Measurements from ENCODE around the gene DUSP10. TPM values are rescaled to one million over a fixed set of nuclear protein-coding genes. Genes with fewer than 3 reads are reported as not detected.

Gene DUSP10
- 22.9 and 24.2 TPM in 2 replicates for total RNA-seq

DNA sequence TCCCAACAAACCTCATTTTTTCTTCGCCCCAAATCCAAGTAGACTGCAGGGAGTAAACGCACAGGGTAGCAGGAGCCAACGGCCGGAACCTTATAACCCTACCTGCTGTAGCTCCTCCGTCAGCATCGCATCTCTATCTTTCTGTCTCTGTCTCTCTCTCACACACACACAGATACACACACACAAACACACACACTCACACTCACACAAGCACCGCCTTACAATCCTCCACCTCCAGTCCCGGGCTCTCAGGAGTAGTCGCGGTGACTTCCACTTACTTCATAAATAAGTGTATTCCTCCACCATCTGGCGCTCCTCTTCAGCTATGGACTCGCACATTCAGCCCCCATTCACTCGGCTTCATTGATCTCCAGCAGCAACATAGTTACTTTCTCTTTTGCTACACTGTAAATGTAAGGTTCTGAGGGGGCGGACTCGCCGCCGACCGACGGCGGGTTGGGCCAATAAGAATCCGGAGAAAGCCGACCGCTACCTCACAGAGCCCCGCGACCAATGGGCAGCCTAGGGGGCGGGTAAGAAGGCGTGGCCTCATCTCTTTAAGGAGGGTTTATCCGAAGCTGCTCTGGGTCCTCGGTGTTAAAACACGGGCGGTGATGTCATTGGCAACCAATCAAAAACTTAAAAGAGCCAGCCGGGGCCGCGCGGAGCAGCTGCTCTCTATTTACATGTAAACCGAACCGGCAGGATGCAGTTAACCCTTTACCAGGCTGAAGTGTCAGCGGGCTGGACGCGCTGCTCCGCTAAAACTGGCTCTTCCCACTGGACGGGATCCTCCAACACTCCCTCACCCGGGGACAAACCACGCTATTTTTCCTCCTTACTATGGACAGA is at the start of gene DUSP10:
DUSP10 (minus strand) TSS at position 387 of the 852 bp plus-strand sequence. CDS start 2,345 bp downstream, outside the sequence.
- intact Hi-C loops (cut with micrococcal nuclease), result loop anchor here (1.0 to 10.0 kb wide), 24 partner anchors 15 to 1985 kb away; partner anchors contain the start of genes AIDA, BROX, RAB3GAP2 and TAF1A

DNA sequence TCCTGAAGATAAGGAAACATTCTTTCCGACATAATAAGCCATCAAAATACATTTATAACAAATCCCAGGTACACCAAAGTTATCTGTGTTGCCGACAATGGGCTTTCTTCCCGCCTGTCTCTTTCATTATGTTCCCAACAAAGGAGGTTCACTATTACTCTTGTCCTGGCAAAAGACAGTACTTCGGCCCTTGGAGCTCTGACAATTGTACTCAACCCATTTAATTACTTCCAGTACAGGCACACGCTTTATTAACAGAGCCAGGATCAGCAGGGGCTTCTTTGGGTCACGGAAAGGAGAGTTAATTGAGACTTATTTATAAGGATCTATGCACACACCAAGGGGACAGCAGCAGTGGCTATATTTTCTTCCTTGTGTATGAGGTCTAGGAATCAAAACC is 46.6 kb upstream of the DUSP10 start:
- intact Hi-C loops (cut with micrococcal nuclease), result no loop called here

DNA sequence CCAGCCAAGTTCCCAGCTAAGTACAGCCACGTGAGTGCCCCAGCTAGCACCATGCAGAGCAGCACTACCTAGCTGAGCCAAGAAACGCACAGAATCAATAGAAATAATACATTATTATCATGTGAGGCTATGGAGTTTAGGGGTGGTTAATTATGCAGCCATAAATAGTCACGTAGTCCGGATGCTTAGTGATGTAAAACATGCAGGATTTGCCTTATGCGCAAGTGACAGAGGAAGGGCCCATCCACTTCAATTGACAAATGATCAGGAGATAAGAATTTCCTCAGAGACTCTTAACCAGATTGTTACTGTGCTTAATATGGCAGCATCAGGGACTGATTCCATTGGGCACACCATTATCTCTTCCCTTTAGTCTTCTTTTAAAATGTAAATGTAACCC is 44.8 kb upstream of the DUSP10 start:
- intact Hi-C loops (cut with micrococcal nuclease), result no loop called here

DNA sequence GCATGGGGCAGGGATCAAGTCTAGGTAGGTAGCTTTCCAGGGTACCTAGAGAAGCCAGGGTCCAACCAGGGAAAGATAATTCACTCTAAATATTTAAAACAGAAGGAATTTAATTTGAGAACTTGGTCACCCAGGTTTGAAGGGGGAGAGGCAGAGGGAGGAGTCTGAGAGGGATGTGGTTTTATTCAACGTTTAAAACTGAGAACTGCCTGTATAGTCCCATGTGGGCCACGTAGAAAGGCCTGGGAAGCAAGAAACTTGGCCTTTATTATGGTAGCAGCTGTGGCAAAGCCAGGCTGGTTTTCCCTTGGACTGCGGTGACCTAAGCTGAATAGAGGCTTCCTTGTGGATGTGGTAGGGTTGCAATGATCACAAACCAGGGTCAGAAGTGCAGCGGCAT is 42.0 kb upstream of the DUSP10 start:
- intact Hi-C loops (cut with micrococcal nuclease), result loop anchor here (1.0 kb wide), 5 partner anchors 8 to 72 kb away; partner anchors contain the start of gene DUSP10

DNA sequence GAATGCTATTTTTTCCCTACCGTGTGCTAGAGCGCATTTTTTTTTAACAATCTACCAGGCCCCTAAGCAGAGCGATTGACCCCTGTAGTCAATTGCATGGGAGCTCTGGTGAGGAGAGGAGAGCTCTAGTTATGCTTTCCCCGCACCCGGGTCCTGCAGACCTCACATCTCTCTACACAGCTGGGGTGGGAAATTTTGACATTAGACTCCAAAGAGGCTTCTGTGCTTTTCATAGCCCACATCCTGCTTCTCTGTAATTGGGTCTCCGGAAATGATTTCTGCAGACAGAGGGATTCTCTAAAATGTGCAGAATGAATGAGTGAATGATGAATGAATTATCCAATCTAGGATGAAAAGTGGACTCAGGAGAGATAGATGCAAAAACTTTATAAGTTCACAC is 41.5 kb upstream of the DUSP10 start:
- intact Hi-C loops (cut with micrococcal nuclease), result loop anchor here (1.0 kb wide), 3 partner anchors 11 to 71 kb away; partner anchors contain the start of gene DUSP10

DNA sequence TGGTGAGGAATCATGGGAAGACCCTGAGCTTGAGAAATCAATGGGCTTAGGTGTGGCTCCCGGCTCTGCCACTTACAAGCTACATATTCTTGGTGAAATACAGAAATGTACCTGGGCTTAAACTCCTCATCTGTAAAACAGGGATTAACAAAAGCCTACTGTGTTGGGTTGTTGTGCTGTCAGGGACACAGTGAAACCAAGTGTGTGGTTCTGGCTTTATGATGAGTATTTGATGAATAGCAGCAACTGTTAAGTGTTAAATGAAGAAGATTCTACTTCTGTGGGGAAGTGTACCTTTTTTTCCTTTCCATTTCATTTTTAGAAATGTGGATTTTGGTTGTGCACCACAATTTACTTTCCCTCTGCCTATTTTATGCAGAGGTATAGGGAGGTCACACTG is 41.1 kb upstream of the DUSP10 start:
- intact Hi-C loops (cut with micrococcal nuclease), result loop anchor here (1.0 kb wide), 3 partner anchors 11 to 71 kb away; partner anchors contain the start of gene DUSP10

DNA sequence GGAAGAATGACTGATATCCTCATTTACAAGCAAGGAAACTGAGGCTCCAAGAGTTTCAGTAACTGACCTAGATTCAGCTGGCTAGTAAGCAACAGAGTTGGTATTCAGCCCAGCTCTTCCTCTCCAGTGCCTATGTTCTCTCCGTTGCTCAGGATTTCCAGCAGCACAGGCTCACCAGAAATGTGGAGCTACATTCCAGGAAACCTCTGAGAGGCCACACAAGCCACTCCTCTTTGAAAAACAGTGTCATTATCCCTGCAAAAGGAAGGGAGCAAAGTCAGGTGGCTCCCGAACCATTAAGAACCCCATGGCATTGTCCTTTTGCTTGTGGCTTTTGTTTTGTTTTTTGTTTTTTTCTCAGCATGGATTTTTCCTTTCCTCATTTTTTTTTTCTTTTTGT is 40.6 kb upstream of the DUSP10 start:
- intact Hi-C loops (cut with micrococcal nuclease), result no loop called here

DNA sequence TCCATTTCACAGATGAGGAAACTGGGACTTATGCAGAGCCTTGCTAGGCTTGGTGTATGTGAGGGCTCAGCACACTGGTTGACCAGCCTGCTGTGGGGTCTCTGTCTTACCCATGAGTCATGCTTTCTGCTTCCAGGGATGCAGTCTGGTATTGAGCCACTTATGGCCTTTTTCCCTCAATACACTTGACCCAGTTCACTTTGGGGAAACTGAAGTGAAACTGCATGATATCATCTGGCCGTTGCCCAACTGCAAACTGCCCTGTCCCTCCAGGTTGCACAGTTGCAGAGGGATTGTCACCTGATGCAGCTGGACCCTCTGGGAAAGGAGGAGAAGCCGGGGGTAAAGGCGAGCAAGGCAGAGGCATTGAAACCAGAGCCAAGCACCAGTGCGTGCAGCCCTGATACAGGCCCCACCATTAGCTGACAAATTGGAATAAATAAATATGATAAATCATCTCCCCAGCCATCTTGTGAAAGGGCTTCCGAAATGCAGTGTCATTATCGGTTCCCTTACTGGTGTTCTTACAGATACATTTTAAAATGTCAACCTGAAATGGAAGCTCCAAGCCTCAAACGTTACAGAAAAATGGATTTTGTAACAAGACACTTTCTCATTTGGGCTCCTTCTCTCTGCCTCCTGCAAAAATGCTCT is 39.3 kb upstream of the DUSP10 start:
- intact Hi-C loops (cut with micrococcal nuclease), result no loop called here

DNA sequence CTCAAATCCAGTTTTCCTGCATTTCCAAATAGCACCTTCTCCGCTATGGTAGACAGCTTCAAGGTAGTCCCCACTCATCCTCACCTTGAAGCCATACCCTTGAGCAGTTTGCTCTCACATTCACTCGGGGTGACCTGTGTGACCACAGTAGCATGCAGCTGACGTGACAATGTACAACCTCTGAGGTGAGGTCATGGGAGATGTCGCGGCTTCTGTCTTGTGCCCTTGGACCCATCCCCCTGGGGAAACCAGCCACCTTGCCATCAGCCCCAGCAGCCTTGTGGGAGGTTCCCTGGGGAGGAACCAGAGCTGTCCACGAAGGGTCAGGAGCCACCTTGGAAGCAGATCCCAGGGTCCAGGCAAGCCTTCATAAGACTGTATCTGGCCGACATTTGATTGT is 38.3 kb upstream of the DUSP10 start:
- intact Hi-C loops (cut with micrococcal nuclease), result no loop called here

DNA sequence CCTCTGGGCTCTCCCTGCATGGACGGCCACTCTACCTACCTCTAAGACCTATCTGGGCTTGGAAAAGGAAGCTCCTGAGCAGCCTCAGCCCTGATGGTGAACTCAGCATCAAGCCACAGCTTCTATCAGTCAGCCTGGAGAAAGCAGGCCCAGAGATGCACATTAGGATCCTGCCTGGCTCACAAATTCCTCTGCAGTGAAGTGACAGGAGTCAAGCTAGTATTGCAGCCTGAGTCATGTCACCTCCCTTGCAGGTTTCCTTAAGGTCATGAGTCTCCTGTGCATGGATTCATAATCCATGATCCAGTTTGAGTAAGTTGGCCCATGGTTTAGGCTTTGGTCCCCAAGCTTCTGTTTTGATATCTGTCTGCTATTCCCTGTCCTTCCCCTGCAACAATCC is 37.9 kb upstream of the DUSP10 start:
- intact Hi-C loops (cut with micrococcal nuclease), result loop anchor here (2.0 to 5.0 kb wide), 2 partner anchors 59 to 342 kb away; no protein-coding TSS in a partner anchor

DNA sequence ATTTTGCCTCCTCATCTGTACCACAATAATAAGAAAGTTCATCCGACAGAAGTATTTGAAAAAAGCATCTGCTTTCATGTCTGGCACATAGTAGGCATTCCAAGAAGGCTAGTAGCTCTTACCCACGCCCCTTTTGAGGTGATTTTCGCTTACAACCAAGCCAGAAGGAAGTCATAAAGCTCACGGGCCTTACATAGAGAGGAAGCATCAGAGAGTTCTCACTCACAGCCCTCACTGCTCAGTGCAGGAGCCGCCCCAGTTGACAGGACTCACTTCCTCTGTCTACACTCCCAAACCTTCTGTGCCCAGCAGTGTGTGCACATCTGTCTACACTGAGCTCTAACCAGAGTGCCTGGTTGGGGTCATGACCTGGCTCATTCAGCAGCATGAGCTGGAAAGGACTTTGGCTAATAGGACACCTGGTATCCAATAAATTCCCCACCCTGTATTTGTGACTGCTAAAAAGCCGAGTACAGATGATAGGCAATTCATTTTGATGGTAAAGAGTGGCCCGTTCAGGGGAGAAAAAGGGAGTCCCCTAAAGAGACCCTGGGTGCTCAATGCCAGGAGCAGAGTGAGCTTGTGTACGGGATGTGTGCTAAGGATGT is 36.8 kb upstream of the DUSP10 start:
- intact Hi-C loops (cut with micrococcal nuclease), result loop anchor here (1.0 to 5.0 kb wide), 5 partner anchors 16 to 341 kb away; no protein-coding TSS in a partner anchor

DNA sequence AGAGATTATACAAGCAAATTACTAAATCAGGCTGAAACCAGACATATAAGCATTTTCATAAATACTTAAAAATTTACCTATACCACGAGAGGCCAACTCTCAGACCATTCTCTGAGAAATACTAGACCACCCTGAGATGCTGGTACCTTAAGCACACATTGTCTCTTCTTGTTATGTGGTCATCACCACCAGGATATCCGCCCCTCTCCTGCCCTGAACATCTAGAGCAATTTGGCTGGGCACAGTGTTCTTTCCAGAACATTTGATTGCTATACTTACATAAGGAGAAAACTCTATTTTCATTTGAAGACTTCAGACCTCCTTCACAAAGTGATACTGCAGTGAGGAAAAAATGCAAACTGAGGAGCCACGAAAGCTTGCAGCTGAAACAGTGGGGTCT is 36.2 kb upstream of the DUSP10 start:
- intact Hi-C loops (cut with micrococcal nuclease), result loop anchor here (1.0 to 5.0 kb wide), 5 partner anchors 16 to 341 kb away; no protein-coding TSS in a partner anchor

DNA sequence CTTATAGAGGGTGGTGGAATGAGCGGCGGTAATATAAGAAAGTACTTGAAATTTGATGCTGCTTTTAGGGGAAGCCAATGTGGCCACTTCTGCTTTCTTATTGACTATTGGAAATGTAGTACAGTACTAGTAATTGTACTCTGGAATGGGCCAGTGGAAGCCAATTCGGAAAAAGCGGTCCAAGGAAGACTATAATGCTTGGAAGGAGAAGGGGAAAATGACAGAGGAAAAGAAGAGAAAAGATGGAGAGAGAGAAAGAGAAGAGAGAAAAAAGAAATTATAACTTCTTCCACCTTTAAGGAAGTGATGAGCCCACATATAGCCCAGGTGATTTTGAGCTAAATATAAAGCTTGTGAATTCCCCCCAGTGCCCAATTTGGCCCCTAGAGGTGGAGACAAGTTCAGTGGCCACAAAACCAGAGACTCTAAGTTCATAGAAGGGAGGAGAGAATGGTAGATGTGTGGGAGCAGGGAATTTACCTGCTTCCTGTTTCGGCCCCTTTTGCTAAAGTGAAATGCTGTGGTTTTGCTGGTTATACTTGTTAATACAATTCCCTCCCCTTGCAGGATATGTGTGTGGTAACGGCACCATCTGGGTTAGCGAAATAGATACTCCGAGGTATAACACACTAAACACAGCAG is 35.7 kb upstream of the DUSP10 start:
- intact Hi-C loops (cut with micrococcal nuclease), result loop anchor here (1.0 to 5.0 kb wide), 10 partner anchors 17 to 340 kb away; partner anchors contain the start of gene DUSP10

DNA sequence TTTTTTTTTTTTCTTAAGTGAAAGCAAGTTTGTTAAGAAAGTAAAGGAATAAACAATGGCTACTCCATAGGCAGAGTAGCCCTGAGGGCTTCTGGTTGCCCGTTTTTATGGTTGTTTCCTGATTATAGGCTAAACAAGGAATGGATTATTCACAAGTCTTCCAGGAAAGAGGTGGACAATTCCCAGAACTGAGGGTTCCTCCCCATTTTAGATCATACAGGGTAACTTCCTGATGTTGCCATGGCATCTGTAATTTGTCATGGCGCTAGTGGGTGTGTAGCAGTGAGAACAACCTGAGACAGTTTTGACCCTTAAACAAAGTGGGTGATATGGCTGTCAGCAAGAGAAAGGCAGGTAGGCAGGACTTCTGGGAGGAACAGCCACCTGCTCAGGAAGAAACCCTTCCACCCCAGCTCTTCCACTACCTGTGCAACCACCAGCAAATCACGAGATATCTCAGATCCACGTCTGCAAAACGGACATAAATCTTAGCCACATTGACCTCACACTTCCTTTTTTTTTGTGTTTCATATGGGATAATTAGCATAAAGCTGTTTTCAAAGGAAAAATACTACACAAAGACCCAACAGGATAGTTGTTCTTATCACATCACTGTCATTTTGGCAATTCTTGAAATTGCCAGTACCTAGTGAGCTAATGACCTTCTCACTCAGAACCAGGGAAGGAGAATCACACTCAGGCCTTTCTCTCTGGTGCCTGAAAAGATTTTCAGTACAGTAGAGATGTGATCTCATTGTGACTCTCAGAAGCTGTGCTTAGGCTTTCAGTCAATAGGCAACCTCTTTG is 34.8 kb upstream of the DUSP10 start:
- intact Hi-C loops (cut with micrococcal nuclease), result loop anchor here (1.0 to 5.0 kb wide), 7 partner anchors 8 to 339 kb away; partner anchors contain the start of gene DUSP10

DNA sequence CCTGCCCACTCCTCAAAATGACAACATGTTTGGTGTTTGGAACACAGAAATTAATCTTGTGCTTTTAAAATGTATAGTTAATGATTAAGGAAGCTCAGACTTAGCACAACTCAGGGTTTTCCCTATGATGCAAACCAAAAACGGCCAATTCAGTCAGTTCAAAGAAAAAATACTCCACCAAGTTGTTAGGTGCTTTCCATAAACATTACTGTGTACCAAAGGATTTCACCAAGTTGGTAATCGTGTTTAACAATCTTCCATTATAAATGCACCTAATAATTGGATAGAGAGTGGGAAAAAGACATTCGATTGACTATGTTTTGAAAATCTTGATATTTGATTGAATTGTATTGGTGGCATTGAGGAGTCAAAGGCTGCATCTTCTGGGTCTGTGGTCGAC is 33.3 kb upstream of the DUSP10 start:
- intact Hi-C loops (cut with micrococcal nuclease), result loop anchor here (2.0 to 5.0 kb wide), 3 partner anchors 14 to 338 kb away; no protein-coding TSS in a partner anchor

DNA sequence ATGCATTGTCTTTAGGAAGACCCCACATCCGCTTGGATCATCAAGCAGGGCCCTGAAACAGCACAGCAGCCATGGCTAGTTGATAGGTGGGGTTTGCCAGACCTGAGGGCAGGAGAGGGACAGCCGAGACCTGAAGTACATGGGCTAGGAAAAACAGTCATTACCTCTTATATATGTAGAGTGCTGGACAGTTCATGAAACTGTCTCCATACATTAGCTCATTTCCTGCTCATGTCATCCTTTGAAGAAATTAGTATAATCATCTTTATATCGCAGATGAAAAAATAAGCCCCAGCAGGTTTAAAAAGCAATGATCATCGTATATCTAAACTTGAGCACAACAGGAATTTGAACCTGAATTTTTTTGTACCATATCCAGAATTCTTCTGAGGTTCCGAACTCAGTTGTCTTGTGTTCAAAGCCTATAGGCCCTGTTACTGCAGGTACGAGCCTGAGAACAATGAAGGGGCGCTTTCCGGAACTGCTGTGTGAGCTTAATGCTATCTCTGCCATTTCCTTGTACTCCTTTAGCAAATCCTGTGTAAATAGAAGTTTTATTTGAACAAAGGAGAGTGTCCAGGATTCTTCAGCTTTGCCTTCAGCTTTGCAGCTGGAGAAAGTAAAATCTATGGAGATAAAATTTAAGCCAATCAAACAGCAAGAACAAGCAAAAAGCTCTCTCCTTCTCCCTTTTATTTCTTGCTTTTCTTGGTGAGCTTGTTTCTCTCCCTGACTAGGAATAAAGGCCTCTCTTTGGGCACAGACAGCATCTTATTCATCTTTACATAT is 32.4 kb upstream of the DUSP10 start:
- intact Hi-C loops (cut with micrococcal nuclease), result loop anchor here (2.0 kb wide), 2 partner anchors 13 to 187 kb away; no protein-coding TSS in a partner anchor

DNA sequence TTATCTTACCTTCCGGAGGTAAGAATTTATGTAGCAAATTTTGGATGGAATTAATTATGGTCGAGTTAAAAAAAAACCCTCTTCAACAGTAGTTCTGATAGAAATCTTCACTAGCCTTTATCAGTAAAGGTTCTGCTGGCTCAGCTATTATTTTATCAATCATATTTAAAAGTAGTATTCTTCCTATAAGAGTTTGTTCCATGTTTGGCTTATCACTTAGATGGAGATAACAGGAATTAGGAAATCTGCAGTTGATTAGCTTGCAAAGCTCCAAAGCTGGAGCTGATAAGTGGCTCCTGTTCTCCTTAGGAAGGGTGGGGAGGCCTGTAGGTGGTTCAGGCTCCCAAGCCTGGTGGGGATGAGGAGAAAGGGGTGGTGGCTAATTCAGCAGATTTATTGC is 31.5 kb upstream of the DUSP10 start:
- intact Hi-C loops (cut with micrococcal nuclease), result no loop called here

DNA sequence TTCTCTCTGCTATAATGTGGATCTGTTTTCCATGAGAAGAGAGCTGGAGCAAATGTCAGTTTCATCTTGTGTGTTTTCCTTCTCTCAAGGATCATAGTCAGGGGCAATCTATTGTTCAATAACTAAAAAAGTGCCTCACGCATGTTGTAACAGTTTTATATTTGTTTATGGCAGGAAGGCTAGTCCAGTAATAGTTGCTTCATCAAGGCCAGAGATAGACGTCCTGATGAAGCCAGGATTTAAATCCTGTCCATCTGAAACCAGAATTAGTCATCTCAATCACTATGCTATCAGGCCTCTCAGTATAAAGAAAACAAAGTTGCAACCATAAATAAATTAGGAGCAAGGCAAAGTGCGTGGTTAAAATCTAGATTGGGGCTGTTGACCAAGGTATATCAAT is 30.2 kb upstream of the DUSP10 start:
- intact Hi-C loops (cut with micrococcal nuclease), result no loop called here

DNA sequence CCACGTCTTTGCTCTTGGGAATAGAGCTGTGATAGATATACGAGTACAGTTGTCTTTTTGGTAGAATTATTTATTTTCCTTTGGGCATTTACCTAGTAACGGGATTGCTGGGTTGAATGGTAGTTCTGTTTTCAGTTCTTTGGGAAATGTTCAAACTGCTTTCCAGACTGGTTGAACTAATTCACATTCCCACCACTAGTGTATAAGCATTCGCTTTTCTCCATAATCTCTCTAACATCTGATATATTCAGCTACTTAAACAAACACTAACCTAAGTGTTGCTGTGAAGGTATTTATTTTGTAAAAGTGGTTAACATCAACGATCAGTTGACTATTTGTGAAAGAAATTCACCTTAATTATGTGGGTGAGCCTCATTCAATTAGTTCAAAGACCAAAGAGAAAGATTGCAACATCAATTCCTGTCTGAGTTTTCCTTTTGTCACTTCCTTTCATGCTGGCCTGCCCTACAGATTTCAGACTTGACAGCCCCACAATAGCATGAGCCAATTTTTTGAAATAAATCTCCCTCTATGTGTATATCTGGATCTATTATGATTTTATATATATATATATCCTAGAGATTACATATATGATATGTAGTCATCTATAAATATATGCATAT is 26.7 kb upstream of the DUSP10 start:
- intact Hi-C loops (cut with micrococcal nuclease), result loop anchor here (1.0 to 2.0 kb wide), 2 partner anchors 9 to 14 kb away; no protein-coding TSS in a partner anchor
